Activated CD8-positive, alpha-beta memory T cell treated with anti-CD3 and anti-CD28 coated beads for 1 hour (primary cell): ENCODE measurements around the gene SRD5A3.
"Not testable (repeated sequence)": the region's sequence is repeated elsewhere in the genome, so short reads cannot be mapped to it uniquely, and the experiment has no call there.

ENCODE experiments used
- DNase-seq, 2 donors: peaks; one replicate each; pipeline ENCODE4 v3.0.0-alpha.2; 2020; ENCODE audit warnings: low read depth in 1 of 2; ENCODE audit errors: extremely low read depth in 1 of 2

SRD5A3 gene

GRCh38 chr4:55345054-55345453 is 988 bp upstream of the SRD5A3 start:
- DNase-seq: no peak

GRCh38 chr4:55346851-55347255 is 811 bp downstream of the SRD5A3 start:
- DNase-seq: no peak

GRCh38 chr4:55347610-55348228 is 1.7 kb downstream of the SRD5A3 start:
- DNase-seq: no peak

GRCh38 chr4:55348466-55348865 is 2.4 kb downstream of the SRD5A3 start:
- DNase-seq: no peak

GRCh38 chr4:55350870-55351269 is 4.8 kb downstream of the SRD5A3 start:
- DNase-seq: not testable (repeated sequence)

GRCh38 chr4:55351824-55352223 is 5.8 kb downstream of the SRD5A3 start:
- DNase-seq: no peak

- no peak for DNase-seq
Measured at GRCh38 chr4:55352726-55353125, 6.7 kb downstream of the SRD5A3 start.

- DNase-seq: not testable (repeated sequence)
Measured at GRCh38 chr4:55353228-55353747, 7.2 kb downstream of the SRD5A3 start.

- no peak for DNase-seq
Measured at GRCh38 chr4:55354648-55355047, 8.6 kb downstream of the SRD5A3 start.

GRCh38 chr4:55355555-55355954 is 9.5 kb downstream of the SRD5A3 start:
- no peak for DNase-seq

- no peak for DNase-seq
Measured at GRCh38 chr4:55356991-55357461, 11.0 kb downstream of the SRD5A3 start.

GRCh38 chr4:55358246-55358645 is 12.2 kb downstream of the SRD5A3 start:
- DNase-seq: no peak

- DNase-seq: no peak
Measured at GRCh38 chr4:55358668-55359067, 12.6 kb downstream of the SRD5A3 start.

- DNase-seq: no peak
Measured at GRCh38 chr4:55359397-55359916, 13.4 kb downstream of the SRD5A3 start.

GRCh38 chr4:55362938-55363337 is 16.9 kb downstream of the SRD5A3 start:
- not testable (repeated sequence) for DNase-seq

GRCh38 chr4:55363691-55364351 is 17.8 kb downstream of the SRD5A3 start:
- DNase-seq: no peak

GRCh38 chr4:55364691-55365344 is 18.8 kb downstream of the SRD5A3 start:
- DNase-seq: no peak

GRCh38 chr4:55365345-55365728 is 19.3 kb downstream of the SRD5A3 start:
- no peak for DNase-seq

GRCh38 chr4:55366621-55367020 is 20.6 kb downstream of the SRD5A3 start:
- no peak for DNase-seq

GRCh38 chr4:55367084-55367722 is 21.2 kb downstream of the SRD5A3 start:
- no peak for DNase-seq

- DNase-seq: no peak
Measured at GRCh38 chr4:55369968-55370367, 23.9 kb downstream of the SRD5A3 start.
